ENCODE data around the gene MCU. TPM values are rescaled to one million over a fixed set of nuclear protein-coding genes. Genes with fewer than 3 reads are reported as not detected.
A peak's percentile ranks its signal among the peaks of the same experiment; 100 is the strongest.

Gene MCU
- polyA plus RNA-seq, 4 donors, result 43.3 to 70.4 (median 48.7) TPM

DNA sequence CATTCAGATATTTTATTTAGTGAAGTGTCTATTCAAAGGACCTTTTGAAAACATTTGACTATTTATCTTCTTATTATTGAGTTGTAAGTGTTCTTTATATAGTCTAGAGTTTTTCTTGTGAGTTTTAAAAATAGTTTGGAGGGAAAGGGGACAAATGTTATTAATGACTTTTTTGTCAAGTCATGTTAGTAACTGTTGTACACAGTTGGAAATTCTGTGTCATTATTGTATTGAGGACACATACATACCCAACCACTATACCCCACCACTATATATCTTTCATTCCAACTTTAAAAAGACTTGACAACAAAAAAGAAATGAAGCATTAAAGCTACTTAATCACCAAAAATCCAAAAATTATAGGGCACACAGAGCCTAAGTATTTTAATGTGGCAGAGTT is 148.4 kb downstream of the MCU start:
- Histone ChIP-seq H3K27ac (ENCODE audit: low read depth in 1 of 3, low read length in 2 of 3) (no peak overlapping the region), H3K36me3 (ENCODE audit: control insufficient read depth in 3 of 3, insufficient read depth in 2 of 3, low read depth in 1 of 3, low read length in 3 of 3) (peaks cover 0 to 5% (median 0%) of the 10 kb centered on the region in 3 donors), H3K4me3 (ENCODE audit: low read depth in 1 of 3, low read length in 3 of 3) (no peak overlapping the region), H3K27me3 (ENCODE audit: control insufficient read depth in 3 of 3, insufficient read depth in 3 of 3, low read length in 3 of 3) (no peaks in the 10 kb centered on the region), H3K9me3 (ENCODE audit: control insufficient read depth in 2 of 2, insufficient read depth in 1 of 2, low read depth in 1 of 2, low read length in 1 of 2) (no peaks in the 10 kb centered on the region), H3K4me1 (ENCODE audit: control insufficient read depth in 3 of 3, insufficient read depth in 2 of 3, low read depth in 1 of 3, low read length in 2 of 3) (no peaks in the 10 kb centered on the region)
- DNase-seq (no peak), FAIRE-seq (peak; percentile 67)

- WGBS, 3 donors, result 70 to 90% (median 87%) methylated on average over 5 of the region's 5 CpGs
- H3K27ac ChIP-seq (ENCODE audit: low read depth in 1 of 3, low read length in 2 of 3), result no peak overlapping the region
- no peak for FAIRE-seq
Observed at GRCh38 chr10:72841487-72841886, 149.5 kb downstream of the MCU start.

DNA sequence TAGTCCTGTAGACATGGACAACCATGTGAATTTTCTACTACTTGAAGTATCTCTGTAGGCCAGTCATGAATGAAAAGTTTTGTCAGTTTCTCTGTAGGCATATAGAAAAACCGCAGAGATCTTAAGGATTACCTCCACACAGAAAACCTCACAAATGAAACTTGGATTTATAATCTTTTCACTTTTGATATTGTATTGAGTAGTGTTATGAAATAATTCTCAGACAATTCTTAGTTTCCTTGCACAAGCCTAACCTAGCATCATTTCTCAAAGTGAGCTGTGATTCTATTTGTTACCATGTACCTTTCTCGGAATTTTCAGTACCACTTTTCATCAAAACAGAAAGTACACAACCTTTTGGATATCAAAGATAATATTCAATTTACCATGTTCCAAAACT is 150.2 kb downstream of the MCU start:
- no peaks in the 10 kb centered on the region for H3K9me3 ChIP-seq (ENCODE audit: control insufficient read depth in 2 of 2, insufficient read depth in 1 of 2, low read depth in 1 of 2, low read length in 1 of 2)
- no peaks in the 10 kb centered on the region for H3K27me3 ChIP-seq (ENCODE audit: control insufficient read depth in 3 of 3, insufficient read depth in 3 of 3, low read length in 3 of 3)
- WGBS, 3 donors, result 92 to 95% (median 94%) methylated on average over 2 of the region's 2 CpGs
- no peak overlapping the region for H3K27ac ChIP-seq (ENCODE audit: low read depth in 1 of 3, low read length in 2 of 3)
- FAIRE-seq (no peak), DNase-seq (no peak)
- peaks cover 0 to 5% (median 0%) of the 10 kb centered on the region in 3 donors for H3K36me3 ChIP-seq (ENCODE audit: control insufficient read depth in 3 of 3, insufficient read depth in 2 of 3, low read depth in 1 of 3, low read length in 3 of 3)
- H3K4me3 ChIP-seq (ENCODE audit: low read depth in 1 of 3, low read length in 3 of 3), result no peak overlapping the region
- no peaks in the 10 kb centered on the region for H3K4me1 ChIP-seq (ENCODE audit: control insufficient read depth in 3 of 3, insufficient read depth in 2 of 3, low read depth in 1 of 3, low read length in 2 of 3)

More at GRCh38 chr10:72841487-72841886, 149.5 kb downstream of the MCU start:
- Histone ChIP-seq H3K36me3 (ENCODE audit: control insufficient read depth in 3 of 3, insufficient read depth in 2 of 3, low read depth in 1 of 3, low read length in 3 of 3) (peaks cover 0 to 5% (median 0%) of the 10 kb centered on the region in 3 donors), H3K9me3 (ENCODE audit: control insufficient read depth in 2 of 2, insufficient read depth in 1 of 2, low read depth in 1 of 2, low read length in 1 of 2) (no peaks in the 10 kb centered on the region), H3K27me3 (ENCODE audit: control insufficient read depth in 3 of 3, insufficient read depth in 3 of 3, low read length in 3 of 3) (no peaks in the 10 kb centered on the region), H3K4me1 (ENCODE audit: control insufficient read depth in 3 of 3, insufficient read depth in 2 of 3, low read depth in 1 of 3, low read length in 2 of 3) (no peaks in the 10 kb centered on the region), H3K4me3 (ENCODE audit: low read depth in 1 of 3, low read length in 3 of 3) (no peak overlapping the region)
- DNase-seq, result no peak

DNA sequence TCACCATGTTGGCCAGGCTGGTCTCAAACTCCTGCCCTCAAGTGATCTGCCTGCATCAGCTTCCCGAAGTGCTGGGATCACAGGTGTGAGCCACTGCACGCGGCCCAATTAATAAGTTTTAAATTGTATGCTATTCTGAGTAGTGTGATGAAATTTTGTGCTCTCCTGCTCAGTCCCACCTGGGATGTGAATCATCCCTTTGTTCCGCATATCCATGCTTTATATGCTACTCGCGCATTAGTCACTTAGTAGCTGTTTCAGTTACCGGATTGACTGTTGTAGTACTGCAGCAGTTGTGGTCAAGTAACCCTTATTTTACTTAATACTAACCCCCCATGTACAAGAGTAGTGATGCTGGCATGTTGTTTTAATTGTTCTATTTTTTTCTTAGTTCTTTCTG is 154.3 kb downstream of the MCU start:
- H3K4me1 ChIP-seq (ENCODE audit: control insufficient read depth in 3 of 3, insufficient read depth in 2 of 3, low read depth in 1 of 3, low read length in 2 of 3), result no peaks in the 10 kb centered on the region
- WGBS, 3 donors, result 83 to 91% (median 90%) methylated on average over 7 of the region's 7 CpGs
- FAIRE-seq (no peak), DNase-seq (no peak)
- H3K9me3 ChIP-seq (ENCODE audit: control insufficient read depth in 2 of 2, insufficient read depth in 1 of 2, low read depth in 1 of 2, low read length in 1 of 2), result peaks cover 0 to 1% of the 10 kb centered on the region in 2 donors
- H3K27ac ChIP-seq (ENCODE audit: low read depth in 1 of 3, low read length in 2 of 3), result no peak overlapping the region
- H3K4me3 ChIP-seq (ENCODE audit: low read depth in 1 of 3, low read length in 3 of 3), result no peak overlapping the region
- no peaks in the 10 kb centered on the region for H3K27me3 ChIP-seq (ENCODE audit: control insufficient read depth in 3 of 3, insufficient read depth in 3 of 3, low read length in 3 of 3)
- H3K36me3 ChIP-seq (ENCODE audit: control insufficient read depth in 3 of 3, insufficient read depth in 2 of 3, low read depth in 1 of 3, low read length in 3 of 3), result no peaks in the 10 kb centered on the region

- no peaks in the 10 kb centered on the region for H3K4me1 ChIP-seq (ENCODE audit: control insufficient read depth in 3 of 3, insufficient read depth in 2 of 3, low read depth in 1 of 3, low read length in 2 of 3)
- peaks cover 0 to 10% of the 10 kb centered on the region in 2 donors for H3K9me3 ChIP-seq (ENCODE audit: control insufficient read depth in 2 of 2, insufficient read depth in 1 of 2, low read depth in 1 of 2, low read length in 1 of 2)
- peaks cover 0 to 2% (median 0%) of the 10 kb centered on the region in 3 donors for H3K36me3 ChIP-seq (ENCODE audit: control insufficient read depth in 3 of 3, insufficient read depth in 2 of 3, low read depth in 1 of 3, low read length in 3 of 3)
- H3K27ac ChIP-seq (ENCODE audit: low read depth in 1 of 3, low read length in 2 of 3), result no peak overlapping the region
- no peak for DNase-seq
- no peak for FAIRE-seq
- 91 to 98% (median 97%) methylated on average over 2 of the region's 2 CpGs for WGBS, 3 donors
- H3K27me3 ChIP-seq (ENCODE audit: control insufficient read depth in 3 of 3, insufficient read depth in 3 of 3, low read length in 3 of 3), result no peaks in the 10 kb centered on the region
- H3K4me3 ChIP-seq (ENCODE audit: low read depth in 1 of 3, low read length in 3 of 3), result no peak overlapping the region
Observed at GRCh38 chr10:72847681-72848080, 155.7 kb downstream of the MCU start.

GRCh38 chr10:72850861-72851260 is 158.9 kb downstream of the MCU start:
- FAIRE-seq, result no peak
- H3K27ac ChIP-seq (ENCODE audit: low read depth in 1 of 3, low read length in 2 of 3), result no peak overlapping the region

GRCh38 chr10:72851509-72851908 is 159.6 kb downstream of the MCU start:
- 93 to 100% (median 94%) methylated on average over 1 of the region's 1 CpG for WGBS, 3 donors
- FAIRE-seq (no peak), DNase-seq (no peak)
- H3K27me3 ChIP-seq (ENCODE audit: control insufficient read depth in 3 of 3, insufficient read depth in 3 of 3, low read length in 3 of 3), result no peaks in the 10 kb centered on the region
- H3K27ac ChIP-seq (ENCODE audit: low read depth in 1 of 3, low read length in 2 of 3), result no peak overlapping the region
- peaks cover 0 to 10% of the 10 kb centered on the region in 2 donors for H3K9me3 ChIP-seq (ENCODE audit: control insufficient read depth in 2 of 2, insufficient read depth in 1 of 2, low read depth in 1 of 2, low read length in 1 of 2)
- H3K4me1 ChIP-seq (ENCODE audit: control insufficient read depth in 3 of 3, insufficient read depth in 2 of 3, low read depth in 1 of 3, low read length in 2 of 3), result no peaks in the 10 kb centered on the region
- no peak overlapping the region for H3K4me3 ChIP-seq (ENCODE audit: low read depth in 1 of 3, low read length in 3 of 3)
- peaks cover 0 to 5% (median 2%) of the 10 kb centered on the region in 3 donors for H3K36me3 ChIP-seq (ENCODE audit: control insufficient read depth in 3 of 3, insufficient read depth in 2 of 3, low read depth in 1 of 3, low read length in 3 of 3)

More at GRCh38 chr10:72850861-72851260, 158.9 kb downstream of the MCU start:
- Histone ChIP-seq H3K9me3 (ENCODE audit: control insufficient read depth in 2 of 2, insufficient read depth in 1 of 2, low read depth in 1 of 2, low read length in 1 of 2) (peaks cover 0 to 10% of the 10 kb centered on the region in 2 donors), H3K4me3 (ENCODE audit: low read depth in 1 of 3, low read length in 3 of 3) (no peak overlapping the region), H3K4me1 (ENCODE audit: control insufficient read depth in 3 of 3, insufficient read depth in 2 of 3, low read depth in 1 of 3, low read length in 2 of 3) (no peaks in the 10 kb centered on the region), H3K27me3 (ENCODE audit: control insufficient read depth in 3 of 3, insufficient read depth in 3 of 3, low read length in 3 of 3) (no peaks in the 10 kb centered on the region), H3K36me3 (ENCODE audit: control insufficient read depth in 3 of 3, insufficient read depth in 2 of 3, low read depth in 1 of 3, low read length in 3 of 3) (peaks cover 0 to 5% (median 2%) of the 10 kb centered on the region in 3 donors)
- no peak for DNase-seq
- 86 to 96% (median 89%) methylated on average over 2 of the region's 2 CpGs for WGBS, 3 donors

DNA sequence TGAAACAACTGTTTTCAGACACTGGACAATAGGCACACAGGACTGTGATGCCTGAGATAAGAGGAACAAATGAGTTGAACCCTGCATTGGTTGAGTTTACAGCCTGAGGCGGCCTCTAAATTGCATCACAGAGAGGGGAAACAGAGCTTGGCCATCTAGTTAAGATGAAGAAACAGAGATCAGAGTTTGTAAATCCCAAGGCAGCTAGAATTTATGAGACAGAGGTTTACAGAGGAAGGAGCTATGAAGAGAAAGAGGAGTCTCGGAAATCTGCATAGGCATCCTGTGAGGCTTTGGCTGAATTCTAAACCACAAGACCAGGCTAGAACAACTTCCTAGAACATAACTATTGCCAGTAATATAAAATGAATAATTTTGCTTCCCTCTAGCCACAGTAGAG is 160.6 kb downstream of the MCU start:
- no peaks in the 10 kb centered on the region for H3K4me1 ChIP-seq (ENCODE audit: control insufficient read depth in 3 of 3, insufficient read depth in 2 of 3, low read depth in 1 of 3, low read length in 2 of 3)
- no peak for DNase-seq
- WGBS, 3 donors, result 92 to 100% (median 96%) methylated on average over 2 of the region's 2 CpGs
- H3K27me3 ChIP-seq (ENCODE audit: control insufficient read depth in 3 of 3, insufficient read depth in 3 of 3, low read length in 3 of 3), result no peaks in the 10 kb centered on the region
- no peak for FAIRE-seq
- no peak overlapping the region for H3K27ac ChIP-seq (ENCODE audit: low read depth in 1 of 3, low read length in 2 of 3)
- H3K36me3 ChIP-seq (ENCODE audit: control insufficient read depth in 3 of 3, insufficient read depth in 2 of 3, low read depth in 1 of 3, low read length in 3 of 3), result peaks cover 0 to 5% (median 2%) of the 10 kb centered on the region in 3 donors
- peaks cover 0 to 10% of the 10 kb centered on the region in 2 donors for H3K9me3 ChIP-seq (ENCODE audit: control insufficient read depth in 2 of 2, insufficient read depth in 1 of 2, low read depth in 1 of 2, low read length in 1 of 2)
- H3K4me3 ChIP-seq (ENCODE audit: low read depth in 1 of 3, low read length in 3 of 3), result no peak overlapping the region

- H3K4me3 ChIP-seq (ENCODE audit: low read depth in 1 of 3, low read length in 3 of 3), result no peak overlapping the region
- peaks cover 2 to 7% (median 5%) of the 10 kb centered on the region in 3 donors for H3K36me3 ChIP-seq (ENCODE audit: control insufficient read depth in 3 of 3, insufficient read depth in 2 of 3, low read depth in 1 of 3, low read length in 3 of 3)
- no peaks in the 10 kb centered on the region for H3K4me1 ChIP-seq (ENCODE audit: control insufficient read depth in 3 of 3, insufficient read depth in 2 of 3, low read depth in 1 of 3, low read length in 2 of 3)
- H3K27ac ChIP-seq (ENCODE audit: low read depth in 1 of 3, low read length in 2 of 3), result no peak overlapping the region
- DNase-seq, result no peak
- FAIRE-seq, result no peak
- H3K27me3 ChIP-seq (ENCODE audit: control insufficient read depth in 3 of 3, insufficient read depth in 3 of 3, low read length in 3 of 3), result no peaks in the 10 kb centered on the region
- peaks cover 0 to 10% of the 10 kb centered on the region in 2 donors for H3K9me3 ChIP-seq (ENCODE audit: control insufficient read depth in 2 of 2, insufficient read depth in 1 of 2, low read depth in 1 of 2, low read length in 1 of 2)
Observed at GRCh38 chr10:72855129-72855528, 163.2 kb downstream of the MCU start.
